Measurements from ENCODE around the gene TICRR. TPM values are rescaled to one million over a fixed set of nuclear protein-coding genes. Genes with fewer than 3 reads are reported as not detected.

TICRR gene
- total RNA-seq, 1 donor: 0.72 TPM

- no peaks in the 10 kb centered on the region for H3K4me1 ChIP-seq (ENCODE audit: insufficient read depth, low read length)
- no peak overlapping the region for H3K4me3 ChIP-seq (ENCODE audit: insufficient read depth, low read length)
- no peaks in the 10 kb centered on the region for H4K20me1 ChIP-seq (ENCODE audit: insufficient read depth, low read length)
- no peaks in the 10 kb centered on the region for H3K9me3 ChIP-seq (ENCODE audit: low read depth, low read length)
- H3K4me2 ChIP-seq (ENCODE audit: insufficient read depth, low read length): no peak overlapping the region
- H3K36me3 ChIP-seq (ENCODE audit: insufficient read depth, low read length): peaks cover 69% of the 10 kb centered on the region
- no peaks in the 10 kb centered on the region for H3K79me2 ChIP-seq (ENCODE audit: insufficient read depth, low read length)
- peak; percentile 47 for DNase-seq (ENCODE audit: insufficient read length, low spot score, missing footprints)
- H3K27me3 ChIP-seq (ENCODE audit: insufficient read depth, low read length): no peaks in the 10 kb centered on the region
- H2AFZ ChIP-seq (ENCODE audit: low read length): no peak overlapping the region
- no peak overlapping the region for H3K27ac ChIP-seq (ENCODE audit: low read depth, low read length)
- TF ChIP-seq, protein P1, sequence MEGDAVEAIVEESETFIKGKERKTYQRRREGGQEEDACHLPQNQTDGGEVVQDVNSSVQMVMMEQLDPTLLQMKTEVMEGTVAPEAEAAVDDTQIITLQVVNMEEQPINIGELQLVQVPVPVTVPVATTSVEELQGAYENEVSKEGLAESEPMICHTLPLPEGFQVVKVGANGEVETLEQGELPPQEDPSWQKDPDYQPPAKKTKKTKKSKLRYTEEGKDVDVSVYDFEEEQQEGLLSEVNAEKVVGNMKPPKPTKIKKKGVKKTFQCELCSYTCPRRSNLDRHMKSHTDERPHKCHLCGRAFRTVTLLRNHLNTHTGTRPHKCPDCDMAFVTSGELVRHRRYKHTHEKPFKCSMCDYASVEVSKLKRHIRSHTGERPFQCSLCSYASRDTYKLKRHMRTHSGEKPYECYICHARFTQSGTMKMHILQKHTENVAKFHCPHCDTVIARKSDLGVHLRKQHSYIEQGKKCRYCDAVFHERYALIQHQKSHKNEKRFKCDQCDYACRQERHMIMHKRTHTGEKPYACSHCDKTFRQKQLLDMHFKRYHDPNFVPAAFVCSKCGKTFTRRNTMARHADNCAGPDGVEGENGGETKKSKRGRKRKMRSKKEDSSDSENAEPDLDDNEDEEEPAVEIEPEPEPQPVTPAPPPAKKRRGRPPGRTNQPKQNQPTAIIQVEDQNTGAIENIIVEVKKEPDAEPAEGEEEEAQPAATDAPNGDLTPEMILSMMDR (IDR thresholded peaks at IDR 0.05; ENCODE audit: extremely low read depth, low read depth, low read length): no peak
These were observed 56.0 kb downstream of the TICRR start for GRCh38 chr15:89630974-89631901.

- Histone ChIP-seq H3K4me2 (ENCODE audit: insufficient read depth, low read length) (no peak overlapping the region), H3K4me3 (ENCODE audit: insufficient read depth, low read length) (no peak overlapping the region), H3K79me2 (ENCODE audit: insufficient read depth, low read length) (no peaks in the 10 kb centered on the region), H4K20me1 (ENCODE audit: insufficient read depth, low read length) (no peaks in the 10 kb centered on the region), H3K36me3 (ENCODE audit: insufficient read depth, low read length) (peaks cover 63% of the 10 kb centered on the region), H3K27ac (ENCODE audit: low read depth, low read length) (no peak overlapping the region), H3K4me1 (ENCODE audit: insufficient read depth, low read length) (no peaks in the 10 kb centered on the region), H3K27me3 (ENCODE audit: insufficient read depth, low read length) (no peaks in the 10 kb centered on the region), H3K9me3 (ENCODE audit: low read depth, low read length) (no peaks in the 10 kb centered on the region), H2AFZ (ENCODE audit: low read length) (no peak overlapping the region)
- TF ChIP-seq, protein P1 (IDR thresholded peaks at IDR 0.05; ENCODE audit: extremely low read depth, low read depth, low read length): no peak
- peak; percentile 64 for DNase-seq (ENCODE audit: insufficient read length, low spot score, missing footprints)
These were observed 56.6 kb downstream of the TICRR start for GRCh38 chr15:89631902-89632264.

- H3K9me3 ChIP-seq (ENCODE audit: low read depth, low read length): no peaks in the 10 kb centered on the region
- TF ChIP-seq, protein P1 (IDR thresholded peaks at IDR 0.05; ENCODE audit: extremely low read depth, low read depth, low read length): no peak
- H3K79me2 ChIP-seq (ENCODE audit: insufficient read depth, low read length): no peaks in the 10 kb centered on the region
- peak; percentile 53 for DNase-seq (ENCODE audit: insufficient read length, low spot score, missing footprints)
- H2AFZ ChIP-seq (ENCODE audit: low read length): no peak overlapping the region
- no peak overlapping the region for H3K4me2 ChIP-seq (ENCODE audit: insufficient read depth, low read length)
- H3K27ac ChIP-seq (ENCODE audit: low read depth, low read length): no peak overlapping the region
- no peaks in the 10 kb centered on the region for H4K20me1 ChIP-seq (ENCODE audit: insufficient read depth, low read length)
- H3K27me3 ChIP-seq (ENCODE audit: insufficient read depth, low read length): no peaks in the 10 kb centered on the region
- H3K4me3 ChIP-seq (ENCODE audit: insufficient read depth, low read length): no peak overlapping the region
- peaks cover 53% of the 10 kb centered on the region for H3K36me3 ChIP-seq (ENCODE audit: insufficient read depth, low read length)
- no peaks in the 10 kb centered on the region for H3K4me1 ChIP-seq (ENCODE audit: insufficient read depth, low read length)
These were observed 57.5 kb downstream of the TICRR start for GRCh38 chr15:89632563-89633430.

DNA sequence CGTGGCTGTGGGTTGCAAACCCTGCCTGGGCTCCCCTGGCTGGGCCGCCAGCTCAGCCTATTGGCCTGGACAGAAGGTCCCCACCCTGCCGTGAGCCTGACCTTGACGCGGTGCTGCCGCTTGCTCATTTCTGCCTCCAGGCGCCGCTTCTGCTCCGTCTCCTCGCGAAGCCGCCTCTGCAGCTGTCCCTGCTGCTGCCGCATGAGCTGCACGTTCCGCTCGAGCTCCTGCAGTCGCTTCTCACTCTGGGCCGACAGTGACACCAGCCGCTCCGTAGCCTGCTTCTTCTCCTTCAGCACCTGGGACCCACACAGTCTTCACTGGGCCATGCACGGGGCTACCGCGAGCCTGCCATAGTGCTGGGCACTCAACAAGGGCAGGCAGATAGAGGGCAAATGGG, 58.3 kb downstream of the TICRR start:
- DNase-seq (ENCODE audit: insufficient read length, low spot score, missing footprints): no peak
- H3K36me3 ChIP-seq (ENCODE audit: insufficient read depth, low read length): peaks cover 46% of the 10 kb centered on the region
- no peak overlapping the region for H2AFZ ChIP-seq (ENCODE audit: low read length)
- H3K9me3 ChIP-seq (ENCODE audit: low read depth, low read length): no peaks in the 10 kb centered on the region
- no peaks in the 10 kb centered on the region for H3K27me3 ChIP-seq (ENCODE audit: insufficient read depth, low read length)
- H3K27ac ChIP-seq (ENCODE audit: low read depth, low read length): no peak overlapping the region
- TF ChIP-seq, protein P1 (IDR thresholded peaks at IDR 0.05; ENCODE audit: extremely low read depth, low read depth, low read length): no peak
- no peak overlapping the region for H3K4me3 ChIP-seq (ENCODE audit: insufficient read depth, low read length)
- no peak overlapping the region for H3K4me2 ChIP-seq (ENCODE audit: insufficient read depth, low read length)
- no peaks in the 10 kb centered on the region for H4K20me1 ChIP-seq (ENCODE audit: insufficient read depth, low read length)
- no peaks in the 10 kb centered on the region for H3K79me2 ChIP-seq (ENCODE audit: insufficient read depth, low read length)
- H3K4me1 ChIP-seq (ENCODE audit: insufficient read depth, low read length): no peaks in the 10 kb centered on the region

Data from osteoblast (primary cell).